Tibial nerve (tissue), 4 donors: ENCODE data around the gene EHF. TPM values are rescaled to one million over a fixed set of nuclear protein-coding genes. Genes with fewer than 3 reads are reported as not detected.

Source experiments
- DNase-seq, 2 donors: peaks; one replicate each; pipeline ENCODE4 v3.0.0-alpha.2; 2019; ENCODE audit warnings: low spot score in 2 of 2
- H3K27ac ChIP-seq, 4 donors: fragments of 200-600 bp; sonication (generic) in 3 of 4; one replicate each; pipeline ENCODE4 v1.5.1; 2017 to 2019; ENCODE audit warnings: mild to moderate bottlenecking in 1 of 4
- H3K27me3 ChIP-seq, 2 donors: fragments of 200-600 bp; sonication (generic) in 1 of 2; one replicate each; pipeline versions ENCODE4 v1.5.1 to v1.6.0; 2017 to 2019
- H3K36me3 ChIP-seq, 3 donors: fragments of 200-600 bp; sonication (generic); one replicate each; pipeline ENCODE4 v1.5.1; 2018 to 2019
- H3K4me1 ChIP-seq, 4 donors: fragments of 200-600 bp; sonication (generic) in 3 of 4; one replicate each; pipeline ENCODE4 v1.5.1; 2017 to 2019
- H3K4me3 ChIP-seq, 4 donors: fragments of 200-600 bp; sonication (generic) in 3 of 4; one replicate each; pipeline ENCODE4 v1.5.1; 2017 to 2019; ENCODE audit warnings: mild to moderate bottlenecking in 1 of 4, moderate library complexity in 1 of 4
- H3K9me3 ChIP-seq, 4 donors: fragments of 200-600 bp; sonication (generic) in 3 of 4; one replicate each; pipeline ENCODE4 v1.5.1; 2017 to 2019
- EP300 ChIP-seq, 2 donors: sonication (generic); formaldehyde crosslinking; IDR thresholded peaks; one replicate each; pipeline ENCODE4 v1.6.1; 2017; ENCODE audit warnings: antibody characterized with exemption in 2 of 2, mild to moderate bottlenecking in 1 of 2
- POLR2A ChIP-seq, 2 donors: fragments of 450-650 bp; IDR thresholded peaks; one replicate each; pipeline ENCODE4 v1.6.1; 2017; ENCODE audit warnings: antibody characterized with exemption in 2 of 2, mild to moderate bottlenecking in 2 of 2, moderate library complexity in 2 of 2
- WGBS, 2 donors: methylation state at CpG; one replicate each; pipeline ENCODE4 v1.1.5; 2018; 5-methylcytosine and 5-hydroxymethylcytosine counted together
- total RNA-seq, 4 donors: library from RNA; depleted of rRNA; stranded (reverse); fragments of >200 nt; gene quantifications; one replicate each; pipeline ENCODE4 v1.1.0, GENCODE V29; 2016
- TF ChIP-seq, protein P1 (sequence below), 5 experiments: fragments of 200-600 bp in 3 of 5; fragments of 450-650 bp in 2 of 5; sonication (generic) in 3 of 5; IDR thresholded peaks; one replicate each; pipeline ENCODE4 v1.5.1; 2016 to 2019; ENCODE audit warnings: antibody characterized with exemption in 5 of 5, mild to moderate bottlenecking in 3 of 5, moderate library complexity in 2 of 5

EHF gene
- total RNA-seq, 4 donors from 2014 or later = 0.22 TPM; not detected in 3

DNA sequence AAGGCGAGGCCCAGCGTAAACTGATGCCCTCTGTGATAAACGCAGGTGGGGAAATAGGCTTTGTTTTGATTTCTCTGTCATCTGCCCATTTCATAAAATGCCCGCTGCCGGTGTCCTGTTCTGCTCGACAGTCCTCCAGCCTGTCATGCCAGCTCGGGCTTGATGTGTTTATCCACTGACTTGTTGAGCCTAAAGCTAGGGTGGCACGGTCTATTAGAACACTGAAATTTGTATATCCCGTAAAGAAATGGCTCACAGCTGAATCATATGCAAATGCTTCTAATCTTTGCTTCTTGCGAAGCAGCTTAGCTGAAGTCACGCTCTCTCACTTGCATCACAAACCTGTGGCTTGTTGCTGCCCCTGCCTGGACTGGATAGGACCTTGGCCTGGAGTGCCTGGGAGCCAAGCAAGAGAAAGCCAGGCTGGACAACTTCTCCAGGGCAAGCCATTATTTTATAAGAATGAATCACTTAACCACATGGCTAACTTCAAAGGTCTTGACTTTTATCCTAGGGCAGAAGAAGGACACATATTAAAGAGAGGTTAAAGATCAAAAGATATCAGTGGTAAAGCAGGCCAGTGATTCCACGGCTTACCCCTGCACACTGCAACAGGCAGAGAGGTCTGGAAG lies 33.1 kb downstream of the EHF start:
- Histone ChIP-seq H3K4me1 (peaks cover 0 to 20% (median 6%) of the 10 kb centered on the region in 4 donors), H3K36me3 (no peaks in the 10 kb centered on the region), H3K4me3 (no peak overlapping the region), H3K27me3 (peaks cover 0 to 24% of the 10 kb centered on the region in 2 donors), H3K27ac (no peak overlapping the region), H3K9me3 (no peaks in the 10 kb centered on the region)
- 82 to 84% methylated on average over 12 of the region's 12 CpGs for WGBS, 2 donors
- TF ChIP-seq EP300 (IDR thresholded peaks at IDR 0.05) = no peak
- no peak for TF ChIP-seq POLR2A (IDR thresholded peaks at IDR 0.05)
- TF ChIP-seq, protein P1, sequence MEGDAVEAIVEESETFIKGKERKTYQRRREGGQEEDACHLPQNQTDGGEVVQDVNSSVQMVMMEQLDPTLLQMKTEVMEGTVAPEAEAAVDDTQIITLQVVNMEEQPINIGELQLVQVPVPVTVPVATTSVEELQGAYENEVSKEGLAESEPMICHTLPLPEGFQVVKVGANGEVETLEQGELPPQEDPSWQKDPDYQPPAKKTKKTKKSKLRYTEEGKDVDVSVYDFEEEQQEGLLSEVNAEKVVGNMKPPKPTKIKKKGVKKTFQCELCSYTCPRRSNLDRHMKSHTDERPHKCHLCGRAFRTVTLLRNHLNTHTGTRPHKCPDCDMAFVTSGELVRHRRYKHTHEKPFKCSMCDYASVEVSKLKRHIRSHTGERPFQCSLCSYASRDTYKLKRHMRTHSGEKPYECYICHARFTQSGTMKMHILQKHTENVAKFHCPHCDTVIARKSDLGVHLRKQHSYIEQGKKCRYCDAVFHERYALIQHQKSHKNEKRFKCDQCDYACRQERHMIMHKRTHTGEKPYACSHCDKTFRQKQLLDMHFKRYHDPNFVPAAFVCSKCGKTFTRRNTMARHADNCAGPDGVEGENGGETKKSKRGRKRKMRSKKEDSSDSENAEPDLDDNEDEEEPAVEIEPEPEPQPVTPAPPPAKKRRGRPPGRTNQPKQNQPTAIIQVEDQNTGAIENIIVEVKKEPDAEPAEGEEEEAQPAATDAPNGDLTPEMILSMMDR (IDR thresholded peaks at IDR 0.05) = no peak
- DNase-seq = no peak

DNA sequence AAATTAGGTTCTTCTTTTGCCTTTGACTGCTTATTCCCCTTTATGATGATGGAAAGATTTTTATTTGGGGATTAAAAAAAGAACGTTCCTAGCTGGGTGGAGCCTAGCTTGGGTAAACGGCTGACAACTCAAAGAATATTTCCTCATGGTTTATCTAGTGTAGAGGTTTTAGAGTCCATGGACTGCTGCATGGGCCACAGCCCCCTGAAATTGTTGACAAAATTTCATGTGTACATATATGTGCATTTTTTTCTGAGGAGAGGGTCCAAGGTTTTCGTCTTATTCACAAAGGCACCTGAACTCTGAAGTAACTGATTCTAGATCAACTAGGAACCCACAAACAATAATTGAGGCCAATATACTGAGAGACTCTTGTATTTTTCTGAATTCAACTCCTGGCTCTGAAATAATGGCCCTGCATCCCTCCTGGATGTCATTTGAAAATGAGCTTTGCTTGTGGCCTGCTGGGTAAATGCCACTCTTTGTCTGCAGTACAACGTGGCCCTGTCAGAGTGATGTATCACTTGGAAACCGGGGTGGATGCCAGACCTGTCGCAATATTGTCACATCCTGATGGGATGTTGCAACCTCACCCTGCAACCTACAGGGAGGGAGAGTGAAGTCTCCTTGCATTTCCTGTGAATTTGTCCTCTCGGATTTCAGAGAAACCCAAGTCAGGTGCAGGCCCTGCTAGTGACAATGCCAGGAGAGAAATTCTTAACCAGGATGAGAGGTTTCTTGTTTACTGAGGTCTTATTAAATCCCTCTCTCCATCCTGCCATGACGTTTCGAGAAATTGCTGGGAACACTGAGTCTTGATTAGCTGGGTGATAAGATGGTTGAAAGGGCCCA lies 33.8 kb downstream of the EHF start:
- H3K9me3 ChIP-seq = no peaks in the 10 kb centered on the region
- no peak overlapping the region for H3K4me3 ChIP-seq
- peaks cover 0 to 17% of the 10 kb centered on the region in 2 donors for H3K27me3 ChIP-seq
- H3K27ac ChIP-seq = no peak overlapping the region
- TF ChIP-seq, protein P1 (IDR thresholded peaks at IDR 0.05) = no peak
- peak in 1 of 2 donors; percentile 74 for TF ChIP-seq EP300 (IDR thresholded peaks at IDR 0.05)
- H3K36me3 ChIP-seq = no peaks in the 10 kb centered on the region
- peaks cover 0 to 19% (median 6%) of the 10 kb centered on the region in 4 donors for H3K4me1 ChIP-seq
- DNase-seq = peak; percentile 49 to 64
- 47 to 49% methylated on average over 9 of the region's 9 CpGs for WGBS, 2 donors

DNA sequence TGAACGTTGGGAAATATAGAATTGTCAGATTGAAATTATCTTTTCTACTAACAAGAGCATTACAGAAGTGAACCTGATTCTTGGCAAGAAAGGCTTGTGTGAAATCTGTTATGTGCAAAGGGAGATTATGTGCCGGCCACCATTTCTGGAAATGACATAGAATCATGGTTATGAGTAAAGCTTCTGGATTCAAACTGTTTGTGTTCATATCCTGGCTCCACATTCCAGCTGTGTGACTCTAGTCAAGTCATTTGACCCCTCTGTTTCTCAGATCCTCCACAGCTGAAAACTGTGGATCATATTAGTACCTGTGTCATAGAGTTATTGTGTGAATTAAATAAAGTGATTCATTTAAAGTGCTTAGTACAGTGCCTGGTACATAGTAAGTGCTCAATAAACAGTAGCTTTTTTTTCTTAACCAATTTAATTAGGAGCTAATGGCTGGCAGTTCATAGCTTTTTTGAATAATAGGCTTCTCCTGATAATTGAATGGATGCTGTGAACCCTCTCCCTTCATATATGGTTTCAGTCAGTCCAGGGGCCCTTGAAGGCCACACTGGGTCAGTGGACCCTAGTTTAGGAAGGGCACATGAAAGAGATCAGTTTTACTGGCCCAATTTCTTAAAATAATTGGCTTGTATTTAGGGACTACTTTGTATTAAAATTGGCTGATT lies 34.6 kb downstream of the EHF start:
- WGBS, 2 donors = 61 to 62% methylated on average over 2 of the region's 2 CpGs
- no peak overlapping the region for H3K4me3 ChIP-seq
- no peak for DNase-seq
- no peaks in the 10 kb centered on the region for H3K36me3 ChIP-seq
- H3K9me3 ChIP-seq = no peaks in the 10 kb centered on the region
- H3K27ac ChIP-seq = no peak overlapping the region
- peaks cover 0 to 10% of the 10 kb centered on the region in 2 donors for H3K27me3 ChIP-seq
- no peak for TF ChIP-seq POLR2A (IDR thresholded peaks at IDR 0.05)
- TF ChIP-seq, protein P1 (IDR thresholded peaks at IDR 0.05) = no peak
- peaks cover 0 to 17% (median 6%) of the 10 kb centered on the region in 4 donors for H3K4me1 ChIP-seq

DNA sequence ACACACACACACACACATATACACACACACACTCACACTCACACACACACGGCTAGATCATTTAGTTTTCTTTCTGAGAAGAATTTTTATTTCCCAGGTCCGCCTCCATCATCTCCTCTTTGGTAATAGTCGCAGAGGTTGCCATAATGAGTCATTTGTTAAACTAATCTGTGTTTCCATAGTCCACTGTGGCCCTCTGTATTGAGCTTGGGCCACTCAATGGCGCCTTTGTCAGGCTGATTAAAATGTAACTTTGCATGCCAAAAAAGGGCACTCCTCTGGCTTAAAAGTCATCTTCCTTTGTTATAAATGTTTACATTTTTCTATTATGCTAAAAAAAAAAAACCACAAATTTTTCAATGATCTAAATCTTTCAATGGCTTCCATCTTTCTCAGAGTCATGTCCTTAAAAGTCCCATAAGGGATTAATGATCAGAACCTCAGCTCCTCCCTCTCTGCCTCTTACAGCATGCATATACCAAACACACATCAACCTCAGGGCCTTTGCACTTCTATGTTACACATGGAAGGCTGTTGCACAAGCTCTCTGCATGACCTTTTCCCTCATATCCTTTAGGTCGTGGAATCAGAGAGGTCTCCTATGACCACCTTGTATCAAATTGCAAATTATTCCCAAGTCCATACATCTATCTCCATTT lies 35.3 kb downstream of the EHF start:
- Histone ChIP-seq H3K36me3 (no peaks in the 10 kb centered on the region), H3K27ac (no peak overlapping the region), H3K27me3 (peaks cover 0 to 9% of the 10 kb centered on the region in 2 donors), H3K4me3 (no peak overlapping the region), H3K9me3 (no peaks in the 10 kb centered on the region), H3K4me1 (peaks cover 0 to 17% (median 3%) of the 10 kb centered on the region in 4 donors)
- TF ChIP-seq POLR2A (IDR thresholded peaks at IDR 0.05) (no peak), EP300 (IDR thresholded peaks at IDR 0.05) (no peak)
- TF ChIP-seq, protein P1 (IDR thresholded peaks at IDR 0.05) = no peak
- DNase-seq = no peak
- WGBS, 2 donors = 48 to 50% methylated on average over 5 of the region's 5 CpGs
